K562 (cell line): ENCODE measurements around the gene C7orf25. TPM values are rescaled to one million over a fixed set of nuclear protein-coding genes. Genes with fewer than 3 reads are reported as not detected.

ENCODE experiments used
- ATF1 ChIP-seq, 2 experiments: fragments of 450-650 bp in 1 of 2; IDR thresholded peaks; 2 replicates each; pipeline ENCODE4 v1.6.1; 2016; ENCODE audit warnings: missing compliant biosample characterization in 1 of 2, missing genetic modification characterization in 1 of 2
- ATF3 ChIP-seq, 2 experiments: fragments of 450-650 bp in 1 of 2; sonication (generic) in 1 of 2; formaldehyde crosslinking in 1 of 2; IDR thresholded peaks in 1 of 2; conservative IDR thresholded peaks in 1 of 2; 2 replicates each; pipeline versions ENCODE4 v1.6.1 to v1.8.1; 2016 to 2023; ENCODE audit warnings: mild to moderate bottlenecking in 2 of 2, moderate library complexity in 2 of 2, inconsistent platforms in 1 of 2, missing genetic modification reagents in 1 of 2
- BRF2 ChIP-seq: IDR thresholded peaks from 3 replicates; pipeline ENCODE4 v1.6.1; 2011; ENCODE audit warnings: borderline replicate concordance, mild to moderate bottlenecking; ENCODE audit not compliant: insufficient read length, insufficient read depth
- CREB5 ChIP-seq: fragments of 250-450 bp; sonication (Bioruptor Pico); IDR thresholded peaks from 2 replicates; pipeline ENCODE4 v1.5.0; 2020; ENCODE audit warnings: mild to moderate bottlenecking
- EP400 ChIP-seq: fragments of 450-650 bp; IDR thresholded peaks from 2 replicates; pipeline ENCODE4 v1.6.1; 2017; ENCODE audit warnings: antibody characterized with exemption, mild to moderate bottlenecking, moderate library complexity
- MAFK ChIP-seq: IDR thresholded peaks from 2 replicates; pipeline ENCODE4 v1.6.1; 2011; ENCODE audit warnings: low read length, improper control_type of control experiment
- NFE2 ChIP-seq: IDR thresholded peaks from 2 replicates; pipeline ENCODE4 v1.6.1; 2014; ENCODE audit warnings: antibody characterized with exemption, low read depth
- SUPT5H ChIP-seq: fragments of 450-650 bp; IDR thresholded peaks from 2 replicates; pipeline ENCODE4 v1.6.1; 2016
- TBP ChIP-seq: optimal IDR thresholded peaks from 2 replicates; pipeline ENCODE3; 2011; ENCODE audit warnings: low read depth, low read length, improper control_type of control experiment
- TSHZ1 ChIP-seq: fragments of 250-450 bp; sonication (Bioruptor Pico); IDR thresholded peaks from 2 replicates; pipeline ENCODE4 v1.4.0; 2020; ENCODE audit warnings: mild to moderate bottlenecking, moderate library complexity
- ZNF449 ChIP-seq: fragments of 250-450 bp; sonication (Bioruptor Pico); IDR thresholded peaks from 2 replicates; pipeline ENCODE4 v1.8.0; 2022; ENCODE audit warnings: moderate library complexity, mild to moderate bottlenecking, inconsistent platforms
- ZNF592 ChIP-seq: fragments of 450-650 bp; IDR thresholded peaks from 2 replicates; pipeline ENCODE4 v1.6.1; 2017; ENCODE audit warnings: antibody characterized with exemption, mild to moderate bottlenecking
- polyA plus RNA-seq, 8 experiments: library from polyadenylated mRNA; depleted of rRNA in 4 of 8; stranded (reverse) in 5 of 8; unstranded in 3 of 8; fragments of >200 nt; fragmentation: Nextera tagmentation in 2 of 8; fragmentation: Illumina TruSeq in 1 of 8; extraction: Ambion mirVana in 2 of 8; extraction: Trizol in 1 of 8; gene quantifications; 2 replicates each; pipeline versions ENCODE4 v1.2.1 to v1.2.3, GENCODE V29; 2011 to 2014; ENCODE audit warnings: inconsistent platforms in 1 of 8, missing spikeins in 1 of 8
- total RNA-seq, 7 experiments: library from RNA; depleted of rRNA in 6 of 7; stranded (reverse); fragments of >200 nt in 6 of 7; fragmentation: Illumina TruSeq in 2 of 7; extraction: Trizol in 2 of 7; gene quantifications; 2 replicates each; pipeline versions ENCODE4 v1.2.1 to v1.2.3, GENCODE V29; 2011 to 2021; ENCODE audit warnings: low replicate concordance in 1 of 7

C7orf25 gene
- total and polyA plus RNA-seq, 9 of the 15 experiments (the other 6 are each of a cell fraction or from before 2014, with no cell fraction given) = 1.2 to 4.7 (median 1.9) TPM

- TF ChIP-seq ZNF592 (peak; percentile 69), TBP (peak; percentile 25), ZNF449 (CRISPR knock-in tag) (no peak), NFE2 (peak; percentile 14; the same call in 1 of the 2 replicates), TSHZ1 (no peak), CREB5 (CRISPR knock-in tag) (no peak), BRF2 (no peak), ATF1 (CRISPR knock-in tag; IDR thresholded peaks at IDR 0.05) (no peak), ATF1 (tag; IDR thresholded peaks at IDR 0.05) (peak; percentile 28; the same call in 1 of the 2 replicates), MAFK (no peak), SUPT5H (peak; percentile 69), ATF3 (IDR thresholded peaks at IDR 0.05) (peak; percentile 46; the same call in 1 of the 2 replicates), ATF3 (CRISPR knock-in tag; conservative IDR thresholded peaks at IDR 0.05) (0 out of 2 replicates have a peak, but pooled peaks have one; percentile 44), EP400 (peak; percentile 54)
Observed at GRCh38 chr7:42945821-42946626, 34.2 kb upstream of the C7orf25 start (continued).
